B cell (primary cell): ENCODE results near the gene LURAP1L. TPM values are rescaled to one million over a fixed set of nuclear protein-coding genes. Genes with fewer than 3 reads are reported as not detected.

ENCODE experiments used
- ATAC-seq: fragments of 200-7000 bp; cut with Tn5 transposase; one replicate; pipeline ENCODE4 v1.10.0; 2021; ENCODE audit warnings: low read depth, mild to moderate bottlenecking, moderate number of reproducible peaks, moderate library complexity
- CTCF ChIA-PET: fragments of 350-600 bp; sonication (Branson Sonifier 250); formaldehyde crosslinking; loops from one replicate; lab custom pipeline; 2021; ENCODE audit warnings: antibody characterized with exemption, inconsistent platforms; lab: Charles Lee
- POLR2A ChIA-PET: fragments of 350-600 bp; sonication (Branson Sonifier 250); formaldehyde crosslinking; loops from one replicate; lab custom pipeline; 2021; ENCODE audit warnings: antibody characterized with exemption; lab: Charles Lee
- DNase-seq: peaks from one replicate; pipeline ENCODE4 v3.0.0; 2013
- H2AFZ ChIP-seq: 2 replicates; pipeline ENCODE4 v1.6.1; 2012; ENCODE audit warnings: mild to moderate bottlenecking, low read depth, low read length; ENCODE audit not compliant: insufficient read depth, poor library complexity, severe bottlenecking
- H3K27ac ChIP-seq, 2 donors: 1 replicate in 1 of 2; 2 replicates in 1 of 2; pipeline ENCODE4 v1.5.1; 2012 to 2013; ENCODE audit warnings: low read length in 2 of 2, mild to moderate bottlenecking in 2 of 2, moderate library complexity in 1 of 2
- H3K27me3 ChIP-seq, 4 experiments: fragments of 200-600 bp in 1 of 4; sonication (generic) in 1 of 4; replicated peaks in 1 of 4; 1 replicate in 2 of 4; 2 replicates in 2 of 4; pipeline versions ENCODE4 v1.6.1 to v1.7.0; 2013 to 2016; ENCODE audit warnings: low read length in 3 of 4, mild to moderate bottlenecking in 2 of 4, mixed read lengths in 1 of 4, moderate library complexity in 1 of 4; ENCODE audit not compliant: insufficient read depth in 4 of 4, control insufficient read depth in 3 of 4; ENCODE audit errors: control extremely low read depth in 1 of 4
- H3K36me3 ChIP-seq, 2 experiments: replicated peaks in 1 of 2; 1 replicate in 1 of 2; 2 replicates in 1 of 2; pipeline versions ENCODE4 v1.6.1 to v1.7.1; 2013; ENCODE audit warnings: low read length in 1 of 2; ENCODE audit not compliant: insufficient read depth in 2 of 2, control insufficient read depth in 1 of 2; ENCODE audit errors: control extremely low read depth in 1 of 2, extremely low read depth in 1 of 2
- H3K4me1 ChIP-seq, 2 donors: fragments of 200-600 bp in 1 of 2; sonication (generic) in 1 of 2; 1 replicate in 1 of 2; 2 replicates in 1 of 2; pipeline versions ENCODE4 v1.5.1 to v1.6.1; 2013 to 2017; ENCODE audit warnings: low read length in 2 of 2; ENCODE audit not compliant: control insufficient read depth in 2 of 2, insufficient read depth in 2 of 2
- H3K4me2 ChIP-seq: replicated peaks from 2 replicates; pipeline ENCODE3; 2012; ENCODE audit warnings: mild to moderate bottlenecking, low read depth, low read length; ENCODE audit not compliant: poor library complexity, severe bottlenecking
- H3K4me3 ChIP-seq, 5 experiments: fragments of 200-600 bp in 1 of 5; sonication (generic) in 1 of 5; 1 replicate in 3 of 5; 2 replicates in 2 of 5; pipeline versions ENCODE4 v1.5.1 to v1.7.0; 2011 to 2016; ENCODE audit warnings: low read length in 4 of 5, mild to moderate bottlenecking in 4 of 5, low read depth in 2 of 5, control low read depth in 1 of 5, moderate library complexity in 1 of 5; ENCODE audit not compliant: insufficient read depth in 1 of 5; ENCODE audit errors: control extremely low read depth in 1 of 5, extremely low read depth in 1 of 5
- H3K79me2 ChIP-seq: fragments of 200-600 bp; sonication (generic); one replicate; pipeline ENCODE4 v1.6.0; 2016; ENCODE audit warnings: low read length; ENCODE audit not compliant: control insufficient read depth, insufficient read depth
- H3K9ac ChIP-seq: fragments of 200-600 bp; sonication (generic); 2 replicates; pipeline ENCODE4 v1.6.1; 2017; ENCODE audit warnings: mild to moderate bottlenecking, low read length, moderate library complexity
- H3K9me3 ChIP-seq, 3 donors: one replicate each; pipeline versions ENCODE4 v1.6.1 to v1.7.1; 2013; ENCODE audit warnings: low read length in 2 of 3; ENCODE audit not compliant: control insufficient read depth in 2 of 3, insufficient read depth in 1 of 3; ENCODE audit errors: control extremely low read depth in 1 of 3
- H4K20me1 ChIP-seq: 2 replicates; pipeline ENCODE4 v1.6.0; 2012; ENCODE audit warnings: mild to moderate bottlenecking, low read length; ENCODE audit not compliant: insufficient read depth, control insufficient read depth, poor library complexity, severe bottlenecking
- H3K27ac Mint-ChIP-seq: one replicate; pipeline ENCODE4 v1.8.0; 2021; ENCODE audit warnings: mixed read lengths
- H3K27me3 Mint-ChIP-seq: one replicate; pipeline ENCODE4 v1.8.0; 2021; ENCODE audit warnings: mixed read lengths
- H3K4me1 Mint-ChIP-seq: one replicate; pipeline ENCODE4 v1.8.0; 2021; ENCODE audit warnings: mixed read lengths
- H3K4me3 Mint-ChIP-seq: one replicate; pipeline ENCODE4 v1.8.0; 2021; ENCODE audit warnings: mixed read lengths
- H3K9me3 Mint-ChIP-seq: one replicate; pipeline ENCODE4 v1.8.0; 2022; ENCODE audit warnings: mixed read lengths; ENCODE audit not compliant: insufficient read depth
- EZH2 ChIP-seq: IDR thresholded peaks from 2 replicates; pipeline ENCODE4 v1.6.1; 2012; ENCODE audit warnings: borderline replicate concordance, low read depth, mild to moderate bottlenecking, moderate library complexity, low read length; ENCODE audit not compliant: insufficient read depth, poor library complexity, severe bottlenecking
- intact Hi-C: fragments of 100-400 bp; cut with micrococcal nuclease; formaldehyde crosslinking; loops from one replicate; pipeline ENCODE4 v1.10.0; 2022
- polyA plus RNA-seq: library from polyadenylated mRNA; depleted of rRNA; stranded (reverse); fragments of >200 nt; gene quantifications from 2 replicates; pipeline ENCODE4 v1.2.3, GENCODE V29; 2012
- total RNA-seq, 2 donors: library from RNA; stranded (reverse); fragments of 120-200 nt in 1 of 2; gene quantifications; 1 replicate in 1 of 2; 2 replicates in 1 of 2; pipeline versions ENCODE4 v1.2.3 to v1.2.4, GENCODE V29; 2013 to 2022
- TF ChIP-seq, protein P1 (sequence below): fragments of 200-600 bp; IDR thresholded peaks from one replicate; pipeline ENCODE4 v1.8.0; 2022; ENCODE audit warnings: antibody characterized with exemption, mild to moderate bottlenecking

The LURAP1L gene
- total and polyA plus RNA-seq, 2 donors (not counting 1 experiment from before 2014, with no cell fraction given): not detected

DNA sequence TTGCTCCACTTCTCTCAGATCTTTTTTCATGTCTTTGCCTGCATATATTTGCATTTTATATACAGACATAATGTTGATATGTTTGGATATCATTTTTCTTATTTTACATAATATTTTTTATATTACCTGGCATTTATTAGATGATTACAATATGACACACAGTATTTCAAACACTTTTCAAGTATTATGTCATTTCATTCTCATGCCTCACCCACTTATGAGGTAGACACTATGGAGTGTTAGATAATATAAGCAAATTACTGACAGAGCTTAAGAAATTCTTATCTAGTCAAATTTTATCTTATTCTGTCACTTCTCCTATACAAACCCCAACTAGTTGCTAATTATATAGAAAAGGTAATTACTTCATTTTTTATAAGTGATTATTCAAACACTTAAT, 11.1 kb downstream of the LURAP1L start:
- Histone ChIP-seq H3K27me3 (no peaks in the 10 kb centered on the region), H3K27ac (no peak overlapping the region), H2AFZ (no peak overlapping the region), H3K4me1 (no peaks in the 10 kb centered on the region), H3K9me3 (no peaks in the 10 kb centered on the region), H3K9ac (no peak overlapping the region), H3K4me3 (no peak overlapping the region), H3K79me2 (no peaks in the 10 kb centered on the region), H3K36me3 (no peaks in the 10 kb centered on the region), H4K20me1 (no peaks in the 10 kb centered on the region), H3K4me2 (no peak overlapping the region)
- no peak for ATAC-seq
- Mint-ChIP-seq H3K9me3 (no peaks in the 10 kb centered on the region), H3K4me3 (no peak overlapping the region), H3K4me1 (no peaks in the 10 kb centered on the region), H3K27ac (no peak overlapping the region), H3K27me3 (no peaks in the 10 kb centered on the region)
- POLR2A ChIA-PET: no interaction called here
- intact Hi-C loops: no loop called here
- CTCF ChIA-PET: no interaction called here
- DNase-seq: no peak
- TF ChIP-seq, protein P1, sequence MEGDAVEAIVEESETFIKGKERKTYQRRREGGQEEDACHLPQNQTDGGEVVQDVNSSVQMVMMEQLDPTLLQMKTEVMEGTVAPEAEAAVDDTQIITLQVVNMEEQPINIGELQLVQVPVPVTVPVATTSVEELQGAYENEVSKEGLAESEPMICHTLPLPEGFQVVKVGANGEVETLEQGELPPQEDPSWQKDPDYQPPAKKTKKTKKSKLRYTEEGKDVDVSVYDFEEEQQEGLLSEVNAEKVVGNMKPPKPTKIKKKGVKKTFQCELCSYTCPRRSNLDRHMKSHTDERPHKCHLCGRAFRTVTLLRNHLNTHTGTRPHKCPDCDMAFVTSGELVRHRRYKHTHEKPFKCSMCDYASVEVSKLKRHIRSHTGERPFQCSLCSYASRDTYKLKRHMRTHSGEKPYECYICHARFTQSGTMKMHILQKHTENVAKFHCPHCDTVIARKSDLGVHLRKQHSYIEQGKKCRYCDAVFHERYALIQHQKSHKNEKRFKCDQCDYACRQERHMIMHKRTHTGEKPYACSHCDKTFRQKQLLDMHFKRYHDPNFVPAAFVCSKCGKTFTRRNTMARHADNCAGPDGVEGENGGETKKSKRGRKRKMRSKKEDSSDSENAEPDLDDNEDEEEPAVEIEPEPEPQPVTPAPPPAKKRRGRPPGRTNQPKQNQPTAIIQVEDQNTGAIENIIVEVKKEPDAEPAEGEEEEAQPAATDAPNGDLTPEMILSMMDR: no peak
- TF ChIP-seq EZH2: no peak

DNA sequence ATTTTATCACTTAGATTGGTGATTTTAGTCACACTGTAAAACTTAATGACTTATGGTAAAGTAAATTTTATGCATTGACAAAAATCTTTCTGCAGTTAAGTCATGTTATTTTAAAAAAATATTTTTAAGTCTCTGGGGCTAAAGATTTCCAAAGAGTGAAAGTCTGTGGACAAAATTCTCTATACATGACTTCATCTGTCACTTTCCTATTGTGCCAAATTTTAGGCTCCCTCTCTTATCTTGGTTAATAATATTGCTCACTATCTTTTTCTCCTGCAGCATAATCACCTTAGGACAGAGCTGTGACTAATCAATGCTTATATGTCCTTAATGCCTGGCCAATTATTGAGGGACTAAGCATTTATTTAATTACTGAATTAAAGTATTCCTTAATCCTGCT, 15.2 kb downstream of the LURAP1L start:
- ATAC-seq: no peak

More for the DNA sequence above, 15.2 kb downstream of the LURAP1L start:
- Histone ChIP-seq H3K36me3 (no peaks in the 10 kb centered on the region), H3K27me3 (no peaks in the 10 kb centered on the region), H3K4me1 (no peaks in the 10 kb centered on the region), H3K4me3 (no peak overlapping the region), H3K27ac (no peak overlapping the region), H3K9ac (no peak overlapping the region), H3K4me2 (no peak overlapping the region), H4K20me1 (no peaks in the 10 kb centered on the region), H3K9me3 (no peaks in the 10 kb centered on the region), H3K79me2 (no peaks in the 10 kb centered on the region), H2AFZ (no peak overlapping the region)
- no peaks in the 10 kb centered on the region for H3K4me1 Mint-ChIP-seq
- CTCF ChIA-PET: no interaction called here
- no peaks in the 10 kb centered on the region for H3K27me3 Mint-ChIP-seq
- no peaks in the 10 kb centered on the region for H3K9me3 Mint-ChIP-seq
- no peak overlapping the region for H3K27ac Mint-ChIP-seq
- DNase-seq: no peak
- TF ChIP-seq EZH2: no peak
- TF ChIP-seq, protein P1: no peak
- no peak overlapping the region for H3K4me3 Mint-ChIP-seq
- intact Hi-C loops: no loop called here
- POLR2A ChIA-PET: no interaction called here
